Stomach (tissue), 4 donors: ENCODE data around the gene CCDC146.

Source experiments
- CTCF ChIP-seq, 7 experiments: fragments of 450-650 bp in 4 of 7; fragments of 200-600 bp in 3 of 7; sonication (generic) in 3 of 7; IDR thresholded peaks; one replicate each; pipeline ENCODE4 v1.5.1; 2016 to 2019; ENCODE audit warnings: antibody characterized with exemption in 7 of 7, control low read depth in 2 of 7, mild to moderate bottlenecking in 1 of 7
- POLR2A ChIP-seq, 4 donors: fragments of 450-650 bp; IDR thresholded peaks; one replicate each; pipeline ENCODE4 v1.6.1; 2016; ENCODE audit warnings: antibody characterized with exemption in 4 of 4, control low read depth in 2 of 4, mild to moderate bottlenecking in 1 of 4, moderate library complexity in 1 of 4
- POLR2AphosphoS5 ChIP-seq, 3 donors: sonication (generic); formaldehyde crosslinking; IDR thresholded peaks; one replicate each; pipeline ENCODE4 v1.6.1; 2016; ENCODE audit warnings: antibody characterized with exemption in 3 of 3

DNA sequence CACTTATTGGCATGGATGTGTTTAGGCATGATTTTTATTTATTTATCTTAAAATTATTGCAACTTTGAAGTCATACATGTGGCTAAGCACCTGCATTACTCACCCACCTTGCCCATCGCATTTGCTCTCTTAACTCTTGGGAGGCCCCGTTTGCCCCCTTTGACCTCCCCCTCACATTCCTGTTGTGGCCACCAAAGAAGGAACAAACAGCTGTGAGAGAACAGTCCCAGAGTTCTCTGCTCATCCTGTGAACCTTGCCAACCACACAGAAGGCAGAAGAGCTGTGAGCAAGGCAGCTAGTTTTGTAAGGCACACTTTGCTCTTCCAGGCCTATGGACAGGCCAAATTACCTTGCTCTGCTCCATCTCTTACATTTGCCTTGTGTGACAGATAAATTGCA lies 100.8 kb downstream of the CCDC146 start:
- TF ChIP-seq CTCF (IDR thresholded peaks at IDR 0.05), result no peak
- no peak for TF ChIP-seq POLR2AphosphoS5 (IDR thresholded peaks at IDR 0.05)
- TF ChIP-seq POLR2A (IDR thresholded peaks at IDR 0.05), result no peak
